A673 (cell line): ENCODE results near the gene EXOC2. TPM values are rescaled to one million over a fixed set of nuclear protein-coding genes. Genes with fewer than 3 reads are reported as not detected.

Experiments used
- BruUV-seq: library from RNA; stranded (reverse); fragments of 400-500 nt; replicated peaks from 2 replicates; lab custom pipeline; 2021; lab: Mats Ljungman, UMichigan
- CTCF ChIA-PET: fragments of 300-600 bp; sonication (Branson Sonifier 250); formaldehyde crosslinking; loops from one replicate; lab custom pipeline; 2022; ENCODE audit warnings: antibody characterized with exemption; lab: Charles Lee
- POLR2A ChIA-PET: fragments of 300-600 bp; sonication (Branson Sonifier 250); formaldehyde crosslinking; loops from one replicate; lab custom pipeline; 2022; ENCODE audit warnings: antibody characterized with exemption; ENCODE audit not compliant: low non-redundant PET; lab: Charles Lee
- DNase-seq: peaks from one replicate; pipeline ENCODE4 v3.0.0-alpha.2; 2015; ENCODE audit warnings: low spot score
- H3K27ac ChIP-seq: fragments of 200-600 bp; sonication (generic); 2 replicates; pipeline ENCODE4 v1.5.1; 2016; ENCODE audit warnings: mixed run types, low read depth, mild to moderate bottlenecking, mixed read lengths, antibody characterized with exemption, low read length; ENCODE audit not compliant: poor library complexity, severe bottlenecking
- H3K27me3 ChIP-seq: fragments of 200-600 bp; sonication (generic); replicated peaks from 2 replicates; pipeline ENCODE4 v1.6.1; 2017; ENCODE audit warnings: mixed run types, low read depth, mild to moderate bottlenecking, mixed read lengths, antibody characterized with exemption, low read length; ENCODE audit not compliant: insufficient read depth, poor library complexity
- H3K36me3 ChIP-seq: fragments of 200-600 bp; sonication (generic); 2 replicates; pipeline ENCODE4 v1.6.1; 2016; ENCODE audit warnings: mixed run types, mild to moderate bottlenecking, mixed read lengths, antibody characterized with exemption, low read length; ENCODE audit not compliant: insufficient read depth, poor library complexity, severe bottlenecking
- H3K4me1 ChIP-seq: fragments of 200-600 bp; sonication (generic); 2 replicates; pipeline ENCODE4 v1.6.1; 2017; ENCODE audit warnings: mixed run types, mild to moderate bottlenecking, mixed read lengths, antibody characterized with exemption, low read length; ENCODE audit not compliant: insufficient read depth, poor library complexity, severe bottlenecking
- H3K4me3 ChIP-seq: fragments of 200-600 bp; sonication (generic); 2 replicates; pipeline ENCODE4 v1.5.1; 2016; ENCODE audit warnings: low read depth, mixed run types, mild to moderate bottlenecking, mixed read lengths, low read length; ENCODE audit not compliant: poor library complexity, severe bottlenecking
- H3K9me3 ChIP-seq: fragments of 200-600 bp; sonication (generic); 2 replicates; pipeline ENCODE4 v1.6.1; 2016; ENCODE audit warnings: mixed run types, low read depth, mild to moderate bottlenecking, mixed read lengths, antibody characterized with exemption, low read length; ENCODE audit not compliant: poor library complexity, severe bottlenecking
- EZH2 ChIP-seq: fragments of 200-600 bp; sonication (generic); IDR thresholded peaks from 2 replicates; pipeline ENCODE4 v1.6.1; 2017; ENCODE audit warnings: borderline replicate concordance, low read depth, mild to moderate bottlenecking, mixed read lengths, antibody characterized with exemption, low read length; ENCODE audit not compliant: poor library complexity, severe bottlenecking
- intact Hi-C: fragments of 100-400 bp; cut with micrococcal nuclease; formaldehyde crosslinking; loops from one replicate; pipeline ENCODE4 v1.10.0; 2022; ENCODE audit not compliant: unreplicated experiment
- total RNA-seq: library from RNA; stranded (reverse); gene quantifications from 2 replicates; pipeline ENCODE4 v1.2.3, GENCODE V29; 2021
- TF ChIP-seq, protein P1 (sequence below): fragments of 300-800, 200-600 bp; sonication (generic); conservative IDR thresholded peaks from 2 replicates; pipeline ENCODE4 v1.5.1; 2017; ENCODE audit warnings: low read depth, mild to moderate bottlenecking, antibody characterized with exemption, low read length, moderate library complexity, mixed read lengths

Gene EXOC2
- total RNA-seq, 1 experiment from 2014 or later: 22.4 TPM

DNA sequence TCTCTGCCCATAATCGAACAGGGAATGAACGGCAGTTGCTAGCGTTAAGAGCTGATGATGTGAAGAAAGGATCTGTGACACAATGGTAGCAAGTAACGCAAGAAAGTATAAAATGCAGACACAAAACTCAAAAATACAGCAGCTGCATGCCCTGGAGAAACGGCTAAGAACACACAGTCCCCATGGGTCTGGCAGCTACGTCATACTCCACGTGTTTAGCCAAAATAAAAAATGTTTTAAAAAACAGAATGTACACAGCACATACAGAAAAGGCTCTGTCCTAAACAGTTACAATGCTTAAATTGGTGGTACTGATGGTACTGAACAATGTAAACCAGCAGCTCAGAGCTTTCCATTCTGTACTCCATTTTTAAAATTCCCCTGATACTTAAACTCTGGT is 70.5 kb downstream of the EXOC2 start:
- Histone ChIP-seq H3K4me1 (no peaks in the 10 kb centered on the region), H3K27me3 (no peaks in the 10 kb centered on the region), H3K4me3 (no peak overlapping the region), H3K36me3 (no peaks in the 10 kb centered on the region), H3K27ac (no peak overlapping the region), H3K9me3 (no peaks in the 10 kb centered on the region)
- ChIA-PET CTCF (no interaction called here), POLR2A (no interaction called here)
- no peak for TF ChIP-seq EZH2
- TF ChIP-seq, protein P1, sequence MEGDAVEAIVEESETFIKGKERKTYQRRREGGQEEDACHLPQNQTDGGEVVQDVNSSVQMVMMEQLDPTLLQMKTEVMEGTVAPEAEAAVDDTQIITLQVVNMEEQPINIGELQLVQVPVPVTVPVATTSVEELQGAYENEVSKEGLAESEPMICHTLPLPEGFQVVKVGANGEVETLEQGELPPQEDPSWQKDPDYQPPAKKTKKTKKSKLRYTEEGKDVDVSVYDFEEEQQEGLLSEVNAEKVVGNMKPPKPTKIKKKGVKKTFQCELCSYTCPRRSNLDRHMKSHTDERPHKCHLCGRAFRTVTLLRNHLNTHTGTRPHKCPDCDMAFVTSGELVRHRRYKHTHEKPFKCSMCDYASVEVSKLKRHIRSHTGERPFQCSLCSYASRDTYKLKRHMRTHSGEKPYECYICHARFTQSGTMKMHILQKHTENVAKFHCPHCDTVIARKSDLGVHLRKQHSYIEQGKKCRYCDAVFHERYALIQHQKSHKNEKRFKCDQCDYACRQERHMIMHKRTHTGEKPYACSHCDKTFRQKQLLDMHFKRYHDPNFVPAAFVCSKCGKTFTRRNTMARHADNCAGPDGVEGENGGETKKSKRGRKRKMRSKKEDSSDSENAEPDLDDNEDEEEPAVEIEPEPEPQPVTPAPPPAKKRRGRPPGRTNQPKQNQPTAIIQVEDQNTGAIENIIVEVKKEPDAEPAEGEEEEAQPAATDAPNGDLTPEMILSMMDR: no peak
- intact Hi-C loops: no loop called here
- no peak for DNase-seq
- no TSS peak for BruUV-seq

DNA sequence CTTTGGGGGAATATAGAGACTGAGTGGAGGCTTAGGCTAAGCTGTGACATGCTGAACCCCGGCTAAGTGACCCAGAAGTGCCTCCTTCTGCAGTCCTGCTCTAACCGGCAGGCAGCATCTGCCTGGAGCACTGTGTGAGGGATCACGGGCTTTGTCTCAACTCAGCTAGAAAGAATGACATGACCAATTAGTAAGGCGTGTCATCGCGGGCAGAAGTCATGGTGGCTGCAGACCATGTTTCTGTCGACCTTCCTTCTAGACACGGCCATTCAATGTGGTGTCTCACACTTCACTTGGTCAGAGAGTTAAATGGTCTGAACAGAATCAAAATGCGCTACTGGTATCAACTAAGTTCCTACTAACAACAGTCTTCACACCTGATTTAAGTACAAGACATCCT is 71.0 kb downstream of the EXOC2 start:
- TF ChIP-seq, protein P1: no peak
- no peak for TF ChIP-seq EZH2
- no TSS peak for BruUV-seq
- Histone ChIP-seq H3K36me3 (no peaks in the 10 kb centered on the region), H3K27me3 (no peaks in the 10 kb centered on the region), H3K4me1 (no peaks in the 10 kb centered on the region), H3K27ac (no peak overlapping the region), H3K9me3 (no peaks in the 10 kb centered on the region), H3K4me3 (no peak overlapping the region)
- ChIA-PET POLR2A (no interaction called here), CTCF (no interaction called here)
- intact Hi-C loops: no loop called here
- no peak for DNase-seq

DNA sequence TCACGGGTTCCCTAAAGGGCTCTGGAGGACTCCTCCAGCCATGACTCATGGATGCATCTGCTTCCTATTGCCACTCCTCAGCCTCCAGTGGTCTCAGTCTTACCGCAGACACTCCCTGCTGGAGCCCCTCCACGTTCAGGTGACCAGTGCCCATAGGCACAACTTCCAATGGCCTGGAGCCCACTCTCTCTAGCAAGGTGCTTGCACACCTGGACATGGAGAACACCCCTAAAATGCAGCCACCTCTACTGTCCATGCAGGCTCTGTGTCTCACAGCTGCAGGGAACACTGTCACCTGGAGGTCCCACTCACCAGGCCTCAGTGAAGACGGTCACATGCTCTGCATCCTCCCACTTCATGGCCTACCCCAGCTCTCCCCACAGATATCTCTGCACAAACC is 72.0 kb downstream of the EXOC2 start:
- intact Hi-C loops: no loop called here
- no peak overlapping the region for H3K27ac ChIP-seq
- H3K4me1 ChIP-seq: no peaks in the 10 kb centered on the region
- BruUV-seq: no TSS peak
- TF ChIP-seq, protein P1: no peak
- no peak for TF ChIP-seq EZH2
- ChIA-PET POLR2A (no interaction called here), CTCF (no interaction called here)
- DNase-seq: no peak
- H3K9me3 ChIP-seq: no peaks in the 10 kb centered on the region
- H3K36me3 ChIP-seq: no peaks in the 10 kb centered on the region
- H3K4me3 ChIP-seq: no peak overlapping the region
- H3K27me3 ChIP-seq: no peaks in the 10 kb centered on the region
